IMR-90 (cell line): Measurements from ENCODE around the gene PRKCE. TPM values are rescaled to one million over a fixed set of nuclear protein-coding genes. Genes with fewer than 3 reads are reported as not detected.
A peak's percentile ranks its signal among the peaks of the same experiment; 100 is the strongest.

ENCODE experiments used
- ATAC-seq: fragments of 200-7000 bp; cut with Tn5 transposase; 2 replicates; pipeline ENCODE4 v1.9.1; 2020; ENCODE audit warnings: low read depth, mild to moderate bottlenecking, moderate library complexity
- BruUV-seq: library from RNA; stranded (reverse); fragments of 400-500 nt; replicated peaks from 2 replicates; lab custom pipeline; 2021; lab: Mats Ljungman, UMichigan
- CTCF ChIA-PET: fragments of 300-600 bp; formaldehyde crosslinking; extraction: SDS; loops from one replicate; lab custom pipeline; 2021; ENCODE audit warnings: antibody characterized with exemption; lab: Yijun Ruan, JAX
- POLR2A ChIA-PET: fragments of 300-600 bp; sonication (Branson Sonifier 250); formaldehyde crosslinking; loops from one replicate; lab custom pipeline; 2022; ENCODE audit warnings: antibody characterized with exemption; ENCODE audit not compliant: unreplicated experiment; lab: Charles Lee
- DNase-seq: peaks from one replicate; pipeline ENCODE4 v3.0.0; 2013
- H2AFZ ChIP-seq: replicated peaks from 2 replicates; pipeline ENCODE3; 2013; ENCODE audit warnings: low read length, mild to moderate bottlenecking; ENCODE audit not compliant: poor library complexity
- H2AK5ac ChIP-seq: 2 replicates; pipeline ENCODE4 v1.6.1; 2013; ENCODE audit warnings: low read depth, low read length, inconsistent platforms
- H2AK9ac ChIP-seq: replicated peaks from 2 replicates; pipeline ENCODE3; 2013; ENCODE audit warnings: mild to moderate bottlenecking, low read depth, low read length, moderate library complexity; ENCODE audit not compliant: poor library complexity
- H2BK120ac ChIP-seq: 2 replicates; pipeline ENCODE4 v1.6.1; 2013; ENCODE audit warnings: low read depth, low read length, inconsistent platforms
- H2BK15ac ChIP-seq: 3 replicates; pipeline ENCODE4 v1.6.1; 2013; ENCODE audit warnings: low read depth, low read length, inconsistent platforms
- H2BK20ac ChIP-seq: 2 replicates; pipeline ENCODE4 v1.6.1; 2013; ENCODE audit warnings: low read depth, mild to moderate bottlenecking, inconsistent platforms, low read length, moderate library complexity
- H2BK5ac ChIP-seq: 2 replicates; pipeline ENCODE4 v1.6.1; 2013; ENCODE audit warnings: mild to moderate bottlenecking, low read depth, low read length, inconsistent platforms; ENCODE audit not compliant: poor library complexity, severe bottlenecking
- H3K14ac ChIP-seq: replicated peaks from 2 replicates; pipeline ENCODE4 v1.6.1; 2013; ENCODE audit warnings: low read depth, low read length, inconsistent platforms
- H3K18ac ChIP-seq: 2 replicates; pipeline ENCODE4 v1.6.1; 2013; ENCODE audit warnings: low read depth, low read length, control low read depth
- H3K23ac ChIP-seq: 2 replicates; pipeline ENCODE4 v1.6.1; 2013; ENCODE audit warnings: low read depth, low read length, inconsistent platforms
- H3K27ac ChIP-seq: 2 replicates; pipeline ENCODE4 v1.5.1; 2013; ENCODE audit warnings: mild to moderate bottlenecking, control low read depth, low read length; ENCODE audit not compliant: insufficient read depth
- H3K27me3 ChIP-seq: 2 replicates; pipeline ENCODE4 v1.6.1; 2013; ENCODE audit warnings: low read length; ENCODE audit not compliant: control insufficient read depth, insufficient read depth
- H3K36me3 ChIP-seq: 2 replicates; pipeline ENCODE4 v1.6.1; 2013; ENCODE audit warnings: low read length, mixed read lengths; ENCODE audit not compliant: control insufficient read depth, insufficient read depth
- H3K4ac ChIP-seq: 2 replicates; pipeline ENCODE4 v1.6.1; 2013; ENCODE audit warnings: low read depth, low read length, inconsistent platforms
- H3K4me1 ChIP-seq: 2 replicates; pipeline ENCODE4 v1.6.1; 2013; ENCODE audit warnings: low read length, mixed read lengths; ENCODE audit not compliant: control insufficient read depth, insufficient read depth
- H3K4me2 ChIP-seq: 2 replicates; pipeline ENCODE4 v1.6.1; 2013; ENCODE audit warnings: low read depth, mild to moderate bottlenecking, control low read depth, low read length, moderate library complexity
- H3K4me3 ChIP-seq: 2 replicates; pipeline ENCODE4 v1.5.1; 2013; ENCODE audit warnings: low read depth, mild to moderate bottlenecking, control low read depth, low read length, moderate library complexity; ENCODE audit not compliant: insufficient read depth
- H3K56ac ChIP-seq: 2 replicates; pipeline ENCODE4 v1.6.1; 2013; ENCODE audit warnings: low read length, inconsistent platforms; ENCODE audit not compliant: insufficient read depth; ENCODE audit errors: extremely low read depth
- H3K79me1 ChIP-seq, 2 experiments: 2 replicates each; pipeline ENCODE4 v1.6.1; 2013; ENCODE audit warnings: low read length in 2 of 2, inconsistent platforms in 1 of 2, low read depth in 1 of 2
- H3K9ac ChIP-seq: 2 replicates; pipeline ENCODE4 v1.6.1; 2013; ENCODE audit warnings: low read depth, low read length, control low read depth
- H3K9me1 ChIP-seq: 2 replicates; pipeline ENCODE4 v1.6.1; 2013; ENCODE audit warnings: low read length, inconsistent platforms; ENCODE audit not compliant: insufficient read depth
- H3K9me3 ChIP-seq: 2 replicates; pipeline ENCODE4 v1.6.1; 2013; ENCODE audit warnings: low read length; ENCODE audit not compliant: control insufficient read depth, insufficient read depth
- H4K20me1 ChIP-seq: 2 replicates; pipeline ENCODE4 v1.6.1; 2013; ENCODE audit warnings: low read length, inconsistent platforms; ENCODE audit not compliant: insufficient read depth
- H4K5ac ChIP-seq: 2 replicates; pipeline ENCODE4 v1.6.1; 2013; ENCODE audit warnings: mild to moderate bottlenecking, low read depth, low read length, control low read depth
- H4K8ac ChIP-seq, 2 experiments: 2 replicates each; pipeline ENCODE4 v1.6.1; 2013; ENCODE audit warnings: low read depth in 2 of 2, low read length in 2 of 2, control low read depth in 1 of 2, inconsistent platforms in 1 of 2
- H4K91ac ChIP-seq: 2 replicates; pipeline ENCODE4 v1.6.1; 2013; ENCODE audit warnings: low read depth, low read length, inconsistent platforms; ENCODE audit not compliant: insufficient read depth
- BHLHE40 ChIP-seq: fragments of 150-350 bp; IDR thresholded peaks from 2 replicates; pipeline ENCODE4 v1.6.1; 2016; ENCODE audit warnings: mild to moderate bottlenecking, low read depth, low read length
- CHD1 ChIP-seq: IDR thresholded peaks from 2 replicates; pipeline ENCODE4 v1.6.1; 2012; ENCODE audit warnings: low read depth, low read length, improper control_type of control experiment
- FOS ChIP-seq: fragments of 150-350 bp; IDR thresholded peaks from 2 replicates; pipeline ENCODE4 v1.6.1; 2016; ENCODE audit warnings: low read depth, low read length
- MAZ ChIP-seq: IDR thresholded peaks from 2 replicates; pipeline ENCODE4 v1.6.1; 2012; ENCODE audit warnings: low read depth, mild to moderate bottlenecking, low read length, improper control_type of control experiment, moderate library complexity, borderline replicate concordance
- NFE2L2 ChIP-seq: fragments of 150-350 bp; IDR thresholded peaks from 2 replicates; pipeline ENCODE4 v1.6.1; 2016; ENCODE audit warnings: low read depth, mild to moderate bottlenecking, low read length
- SMC3 ChIP-seq: fragments of 150-350 bp; IDR thresholded peaks from 2 replicates; pipeline ENCODE4 v1.6.1; 2016; ENCODE audit warnings: low read depth, mild to moderate bottlenecking, antibody characterized with exemption, low read length, moderate library complexity
- dilution Hi-C: fragments of 300-500 bp; cut with HindIII; formaldehyde crosslinking; loops from one replicate; pipeline ENCODE4 v1.14.3; 2018; ENCODE audit warnings: low sequenced_read_pairs; ENCODE audit not compliant: unreplicated experiment
- in situ Hi-C: fragments of 300-500 bp; cut with MboI; formaldehyde crosslinking; loops from 3 replicates; pipeline ENCODE4 v1.14.3; 2019; ENCODE audit warnings: low sequenced_read_pairs, inconsistent platforms, mixed read lengths
- intact Hi-C: fragments of 100-400 bp; cut with micrococcal nuclease; formaldehyde crosslinking; loops from 2 replicates; pipeline ENCODE4 v1.10.0; 2022
- polyA plus RNA-seq, 3 experiments: library from polyadenylated mRNA; depleted of rRNA; stranded (reverse); fragments of >200 nt; gene quantifications; 2 replicates each; pipeline ENCODE4 v1.2.3, GENCODE V29; 2012; ENCODE audit warnings: low replicate concordance in 1 of 3
- total RNA-seq: library from RNA; depleted of rRNA; stranded (reverse); fragments of >200 nt; gene quantifications from 2 replicates; pipeline ENCODE4 v1.2.3, GENCODE V29; 2012
- TF ChIP-seq, protein P1 (sequence below): conservative IDR thresholded peaks from 2 replicates; pipeline ENCODE4 v1.5.1; 2012; ENCODE audit warnings: mild to moderate bottlenecking, low read depth, low read length, improper control_type of control experiment
- TF ChIP-seq, protein P2 (sequence below): fragments of 150-350 bp; IDR thresholded peaks from 2 replicates; pipeline ENCODE4 v1.6.1; 2017; ENCODE audit warnings: mild to moderate bottlenecking, antibody characterized with exemption, low read length, low read depth
- TF ChIP-seq, protein P3 (sequence below): fragments of 150-350 bp; IDR thresholded peaks from 2 replicates; pipeline ENCODE4 v1.6.1; 2016; ENCODE audit warnings: low read depth, mild to moderate bottlenecking, low read length, moderate library complexity, borderline replicate concordance

PRKCE gene
- total and polyA plus RNA-seq, 2 of the 4 experiments (the other 2 are of a cell fraction): 8.1 to 32.4 TPM

GRCh38 chr2:46077522-46078107 is 426.1 kb downstream of the PRKCE start:
- Histone ChIP-seq H4K20me1 (no peaks in the 10 kb centered on the region), H3K36me3 (no peaks in the 10 kb centered on the region), H4K91ac (no peak overlapping the region; the same call in 1 of the 2 replicates), H3K56ac (no peak overlapping the region), H3K9ac (no peak overlapping the region), H3K4ac (peak overlapping the region; percentile 57; the same call in 1 of the 2 replicates), H4K5ac (no peak overlapping the region), H2BK20ac (peak overlapping the region; percentile 83), H2AK9ac (no peak overlapping the region), H3K4me3 (no peak overlapping the region), H3K14ac (0 out of 2 replicates have a peak overlapping the region, but pooled peaks have one; percentile 49), H3K4me1 (peaks cover 21% of the 10 kb centered on the region), H3K27ac (no peak overlapping the region), H2AK5ac (no peak overlapping the region), H4K8ac (peak overlapping the region; percentile 19 to 38; a peak in 1 of 4 replicates), H2BK5ac (no peak overlapping the region), H3K4me2 (no peak overlapping the region), H3K79me1 (peaks cover 42 to 66% of the 10 kb centered on the region in 2 experiments), H2AFZ (no peak overlapping the region), H3K18ac (peak overlapping the region; percentile 52; the same call in 1 of the 2 replicates), H2BK120ac (peak overlapping the region; percentile 53; the same call in 1 of the 2 replicates), H3K27me3 (no peaks in the 10 kb centered on the region), H3K9me3 (no peaks in the 10 kb centered on the region; the same call in 1 of the 2 replicates), H3K23ac (no peak overlapping the region; the same call in 1 of the 2 replicates), H3K9me1 (peaks cover 19% of the 10 kb centered on the region), H2BK15ac (peak overlapping the region; percentile 21; the same call in 1 of the 3 replicates)
- ATAC-seq (no peak), DNase-seq (no peak)
- dilution Hi-C loops (no loop called here), in situ Hi-C loops (no loop called here), intact Hi-C loops (no loop called here)
- TF ChIP-seq NFE2L2: no peak
- no peak for TF ChIP-seq SMC3
- no peak for TF ChIP-seq BHLHE40
- TF ChIP-seq, protein P1, sequence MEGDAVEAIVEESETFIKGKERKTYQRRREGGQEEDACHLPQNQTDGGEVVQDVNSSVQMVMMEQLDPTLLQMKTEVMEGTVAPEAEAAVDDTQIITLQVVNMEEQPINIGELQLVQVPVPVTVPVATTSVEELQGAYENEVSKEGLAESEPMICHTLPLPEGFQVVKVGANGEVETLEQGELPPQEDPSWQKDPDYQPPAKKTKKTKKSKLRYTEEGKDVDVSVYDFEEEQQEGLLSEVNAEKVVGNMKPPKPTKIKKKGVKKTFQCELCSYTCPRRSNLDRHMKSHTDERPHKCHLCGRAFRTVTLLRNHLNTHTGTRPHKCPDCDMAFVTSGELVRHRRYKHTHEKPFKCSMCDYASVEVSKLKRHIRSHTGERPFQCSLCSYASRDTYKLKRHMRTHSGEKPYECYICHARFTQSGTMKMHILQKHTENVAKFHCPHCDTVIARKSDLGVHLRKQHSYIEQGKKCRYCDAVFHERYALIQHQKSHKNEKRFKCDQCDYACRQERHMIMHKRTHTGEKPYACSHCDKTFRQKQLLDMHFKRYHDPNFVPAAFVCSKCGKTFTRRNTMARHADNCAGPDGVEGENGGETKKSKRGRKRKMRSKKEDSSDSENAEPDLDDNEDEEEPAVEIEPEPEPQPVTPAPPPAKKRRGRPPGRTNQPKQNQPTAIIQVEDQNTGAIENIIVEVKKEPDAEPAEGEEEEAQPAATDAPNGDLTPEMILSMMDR: no peak
- no peak for TF ChIP-seq MAZ
- no peak for TF ChIP-seq CHD1
- TF ChIP-seq, protein P2, sequence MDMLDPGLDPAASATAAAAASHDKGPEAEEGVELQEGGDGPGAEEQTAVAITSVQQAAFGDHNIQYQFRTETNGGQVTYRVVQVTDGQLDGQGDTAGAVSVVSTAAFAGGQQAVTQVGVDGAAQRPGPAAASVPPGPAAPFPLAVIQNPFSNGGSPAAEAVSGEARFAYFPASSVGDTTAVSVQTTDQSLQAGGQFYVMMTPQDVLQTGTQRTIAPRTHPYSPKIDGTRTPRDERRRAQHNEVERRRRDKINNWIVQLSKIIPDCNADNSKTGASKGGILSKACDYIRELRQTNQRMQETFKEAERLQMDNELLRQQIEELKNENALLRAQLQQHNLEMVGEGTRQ: no peak
- TF ChIP-seq FOS: no peak
- TF ChIP-seq, protein P3, sequence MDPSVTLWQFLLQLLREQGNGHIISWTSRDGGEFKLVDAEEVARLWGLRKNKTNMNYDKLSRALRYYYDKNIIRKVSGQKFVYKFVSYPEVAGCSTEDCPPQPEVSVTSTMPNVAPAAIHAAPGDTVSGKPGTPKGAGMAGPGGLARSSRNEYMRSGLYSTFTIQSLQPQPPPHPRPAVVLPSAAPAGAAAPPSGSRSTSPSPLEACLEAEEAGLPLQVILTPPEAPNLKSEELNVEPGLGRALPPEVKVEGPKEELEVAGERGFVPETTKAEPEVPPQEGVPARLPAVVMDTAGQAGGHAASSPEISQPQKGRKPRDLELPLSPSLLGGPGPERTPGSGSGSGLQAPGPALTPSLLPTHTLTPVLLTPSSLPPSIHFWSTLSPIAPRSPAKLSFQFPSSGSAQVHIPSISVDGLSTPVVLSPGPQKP: no peak
- POLR2A ChIA-PET: no interaction called here
- BruUV-seq: no TSS peak
- CTCF ChIA-PET: interaction anchor here (1.0 kb wide), 1 partner anchor 10 kb away, joined by 3 read pairs; no protein-coding TSS in a partner anchor
